NCI-H128 (cell line): ENCODE data around the gene RSPH10B.
A peak's percentile ranks its signal among the peaks of the same experiment; 100 is the strongest.
"Not testable (repeated sequence)": the region's sequence is repeated elsewhere in the genome, so short reads cannot be mapped to it uniquely, and the experiment has no call there.

Source experiments
- DNase-seq: peaks from one replicate; lab custom pipeline; 2025; ENCODE audit not compliant: unreplicated experiment; lab: John Stamatoyannopoulos, UW

The RSPH10B gene

GRCh38 chr7:5970347-5970911, at the start of gene RSPH10B:
Gene RSPH10B, minus strand, starts transcription at chr7:5970689. Its CDS starts 3,573 bp downstream, at chr7:5967116.
- not testable (repeated sequence) for DNase-seq

DNA sequence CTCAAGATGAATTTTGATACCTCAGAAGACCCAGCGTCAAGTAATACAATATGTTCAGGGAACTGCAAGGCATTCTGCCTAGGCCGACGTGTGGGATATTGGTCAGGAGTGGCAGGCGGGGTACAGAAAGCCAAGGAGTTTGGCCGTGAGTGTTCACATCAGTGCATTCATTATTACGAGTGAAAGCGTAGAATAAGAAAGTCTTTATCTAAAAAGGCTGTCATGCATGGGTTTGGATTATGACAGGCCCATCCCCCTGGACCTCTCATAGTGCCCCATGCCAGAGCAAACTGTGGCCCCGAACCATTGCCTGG, 46.1 kb upstream of the RSPH10B start:
- DNase-seq: no peak

- DNase-seq: no peak
Observed at GRCh38 chr7:6015917-6016652, 45.6 kb upstream of the RSPH10B start.

DNA sequence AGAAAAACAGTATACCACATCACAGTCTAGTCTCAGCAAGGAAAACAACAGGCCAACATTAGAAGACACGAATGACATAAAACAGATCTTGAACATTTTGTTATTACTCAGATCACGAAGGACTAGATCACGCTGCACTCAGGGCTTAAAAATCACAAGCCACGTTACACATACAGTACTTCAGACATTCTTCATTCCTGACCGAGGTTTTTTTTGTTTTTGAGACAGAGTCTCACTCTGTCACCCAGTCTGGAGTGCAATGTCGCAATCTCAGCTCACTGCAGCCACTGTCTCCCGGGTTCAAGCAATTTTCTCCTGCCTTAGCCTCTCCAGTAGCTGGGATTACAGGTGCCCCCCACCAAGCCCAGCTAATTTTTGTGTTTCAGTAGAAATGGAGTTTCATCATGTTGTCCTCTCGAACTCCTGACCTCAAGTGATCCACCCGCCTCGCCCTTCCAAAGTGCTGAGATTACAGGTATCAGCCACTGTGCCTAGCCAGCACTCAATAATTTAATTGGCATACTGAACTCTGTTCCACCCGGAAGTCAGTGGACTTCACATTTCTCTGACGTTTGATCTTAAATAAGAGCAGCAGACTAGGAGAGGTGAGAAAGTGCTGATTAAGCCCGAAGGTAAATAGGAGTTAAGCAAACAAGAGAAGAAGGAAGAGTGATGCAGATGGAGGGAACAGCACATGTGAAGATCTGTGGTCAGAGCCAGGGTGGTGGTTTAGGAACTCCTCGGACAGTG, 42.0 kb upstream of the RSPH10B start:
- no peak for DNase-seq

GRCh38 chr7:6011541-6011940, 41.1 kb upstream of the RSPH10B start:
- no peak for DNase-seq

DNA sequence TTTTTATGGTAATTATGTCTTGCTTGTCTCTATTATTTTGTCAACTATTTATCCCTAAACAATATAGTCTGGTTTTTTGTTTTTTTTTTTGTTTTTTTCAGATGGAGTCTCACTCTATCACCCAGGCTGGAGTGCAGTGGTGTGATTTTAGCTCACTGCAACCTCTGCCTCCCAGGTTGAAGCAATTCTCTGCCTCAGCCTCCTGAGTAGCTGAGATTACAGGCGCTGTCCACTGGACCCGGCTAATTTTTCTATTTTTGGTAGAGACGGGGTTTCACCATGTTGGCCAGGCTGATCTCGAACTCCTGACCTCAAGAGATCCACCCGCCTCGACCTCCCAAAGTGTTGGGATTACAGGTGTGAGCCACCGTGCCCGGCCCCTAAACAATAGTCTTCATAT, 39.9 kb upstream of the RSPH10B start:
- DNase-seq: not testable (repeated sequence)

DNA sequence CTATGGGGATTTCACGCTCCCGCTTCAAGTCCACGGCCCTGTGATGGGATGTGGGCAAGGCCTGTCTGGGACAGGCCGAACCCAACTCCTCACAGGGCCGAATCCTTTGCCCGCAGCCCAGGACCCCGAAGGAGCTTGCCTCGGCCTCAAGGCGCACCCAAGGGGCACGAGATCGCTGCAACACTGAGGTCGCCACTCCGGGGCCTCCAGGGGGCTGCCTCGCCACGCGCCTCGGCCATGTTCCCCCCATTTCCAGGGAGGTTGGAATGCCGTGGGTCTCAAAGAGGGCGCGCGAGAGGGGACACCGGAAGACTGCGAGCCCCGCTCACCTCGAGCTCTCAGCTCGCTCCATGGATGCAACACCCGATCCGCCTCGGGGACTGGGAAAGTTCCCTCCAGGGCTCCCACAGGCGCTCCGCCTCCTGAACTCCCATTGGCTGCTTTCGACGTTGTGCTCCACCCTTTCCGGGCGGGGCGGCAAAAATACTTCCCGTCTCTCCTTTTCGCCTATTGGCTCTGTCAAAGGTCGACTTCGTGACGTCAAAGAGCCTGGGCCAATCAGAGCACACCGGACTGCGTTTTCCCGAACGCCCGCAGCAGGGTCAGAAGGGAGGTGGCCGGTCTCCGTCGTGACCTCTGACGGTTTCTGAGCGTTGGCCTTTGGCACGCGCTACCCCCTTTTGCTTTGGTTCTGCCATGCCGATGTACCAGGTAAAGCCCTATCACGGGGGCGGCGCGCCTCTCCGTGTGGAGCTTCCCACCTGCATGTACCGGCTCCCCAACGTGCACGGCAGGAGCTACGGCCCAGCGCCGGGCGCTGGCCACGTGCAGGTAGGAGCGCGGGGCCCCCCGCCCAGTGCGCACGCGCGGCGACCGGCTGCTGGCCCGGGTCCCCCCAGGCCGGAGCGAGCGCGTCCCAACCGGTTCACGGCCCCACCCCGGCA, 38.5 kb upstream of the RSPH10B start, which contains the start of the genes AIMP2 and PMS2:
Gene AIMP2 (plus strand): TSS at position 605 of the 944 bp plus-strand sequence. CDS start 92 bp downstream, at position 697.
Gene PMS2 (minus strand): TSS at position 382 of the 944 bp plus-strand sequence. CDS start 30 bp downstream, at position 352.
- DNase-seq: peak; percentile 99

- not testable (repeated sequence) for DNase-seq
Observed at GRCh38 chr7:6007835-6008590, 37.5 kb upstream of the RSPH10B start.

- DNase-seq: no peak
Observed at GRCh38 chr7:6007386-6007785, 36.9 kb upstream of the RSPH10B start.

DNA sequence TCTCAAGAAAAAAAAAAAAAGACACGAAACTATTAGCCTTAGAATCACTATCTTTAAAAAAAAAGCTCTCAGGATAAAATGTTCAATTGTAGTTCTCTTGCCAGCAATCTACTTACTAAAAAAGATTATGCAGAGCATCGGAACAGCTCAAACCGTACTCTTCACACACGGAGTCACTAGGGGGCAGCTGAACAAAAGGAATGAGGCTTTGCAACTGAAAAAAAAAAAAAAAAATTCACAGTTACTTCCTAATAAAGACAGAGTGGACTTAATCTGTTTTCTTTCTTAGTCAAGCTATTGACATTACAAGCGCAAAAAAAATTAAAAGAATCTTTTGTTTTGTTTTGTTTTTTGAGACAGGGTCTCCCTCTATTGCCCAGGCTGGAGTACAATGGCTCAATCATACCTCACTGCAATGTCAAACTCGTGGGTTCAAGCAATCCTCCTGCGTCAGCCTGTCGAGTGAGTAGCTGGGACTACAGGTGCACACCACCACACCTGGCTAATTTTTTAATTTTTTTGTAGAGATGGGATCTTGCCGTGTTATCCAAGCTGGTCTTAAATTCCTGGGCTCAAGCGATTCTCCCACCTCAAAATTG, 26.8 kb upstream of the RSPH10B start:
- peak; percentile 28 for DNase-seq

GRCh38 chr7:5987061-5987460, 16.6 kb upstream of the RSPH10B start:
- not testable (repeated sequence) for DNase-seq

GRCh38 chr7:5979680-5980314, 9.3 kb upstream of the RSPH10B start:
- not testable (repeated sequence) for DNase-seq

- DNase-seq: not testable (repeated sequence)
Observed at GRCh38 chr7:5973580-5973979, 3.1 kb upstream of the RSPH10B start.

GRCh38 chr7:5963810-5964209, 6.7 kb downstream of the RSPH10B start:
- DNase-seq: not testable (repeated sequence)

DNA sequence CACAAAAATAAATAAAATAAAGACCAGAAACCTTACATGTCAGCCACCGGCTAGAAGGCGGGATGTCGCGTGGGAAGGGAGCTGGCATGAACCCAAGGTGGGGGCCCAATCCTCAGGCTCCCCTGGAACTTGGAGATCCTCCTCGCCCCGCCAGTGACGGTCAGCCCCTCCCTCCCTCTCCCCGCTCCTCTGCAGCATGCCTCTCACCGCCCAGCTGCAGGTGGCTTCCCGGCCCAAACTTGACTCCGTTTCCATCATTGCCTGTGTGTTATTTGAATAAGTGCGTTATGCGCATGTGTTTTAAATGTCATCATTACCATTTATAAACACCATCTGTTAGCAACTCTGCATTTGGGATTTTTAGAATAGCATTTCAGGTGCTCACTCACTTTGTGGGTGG, 7.3 kb downstream of the RSPH10B start:
- DNase-seq: not testable (repeated sequence)

- DNase-seq: not testable (repeated sequence)
Observed at GRCh38 chr7:5934945-5935450, 35.5 kb downstream of the RSPH10B start.

- DNase-seq: not testable (repeated sequence)
Observed at GRCh38 chr7:5931905-5932644, 38.4 kb downstream of the RSPH10B start.

DNA sequence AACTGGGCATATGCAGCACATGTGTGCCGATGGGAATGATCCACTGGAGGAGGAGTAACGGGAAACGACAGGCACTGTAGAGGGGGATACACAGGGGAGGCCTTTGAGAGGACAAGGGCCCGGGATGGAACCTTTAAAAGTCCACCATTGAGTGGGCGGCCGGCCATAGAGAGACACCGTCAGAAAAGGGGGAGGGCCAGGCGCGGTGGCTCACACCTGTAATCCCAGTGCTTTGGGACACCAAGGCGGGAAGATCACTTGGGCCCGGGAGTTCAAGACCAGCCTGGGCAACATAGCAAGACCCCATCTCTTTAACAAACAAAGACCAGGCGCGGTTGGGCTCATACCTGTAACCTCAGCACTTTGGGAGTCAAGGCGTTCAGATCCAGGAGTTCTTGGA, 39.2 kb downstream of the RSPH10B start:
- not testable (repeated sequence) for DNase-seq
